GM19468 (cell line): Measurements from ENCODE around the gene ALG12.
"Not testable (repeated sequence)": the region's sequence is repeated elsewhere in the genome, so short reads cannot be mapped to it uniquely, and the experiment has no call there.

ENCODE experiments used
- ATAC-seq: cut with Tn5 transposase; IDR thresholded peaks from one replicate; pipeline ENCODE4 v1.9.1; 2021; ENCODE audit warnings: mild to moderate bottlenecking, moderate library complexity, moderate number of reproducible peaks; ENCODE audit not compliant: unreplicated experiment; ENCODE audit errors: extremely low read depth

Gene ALG12

DNA sequence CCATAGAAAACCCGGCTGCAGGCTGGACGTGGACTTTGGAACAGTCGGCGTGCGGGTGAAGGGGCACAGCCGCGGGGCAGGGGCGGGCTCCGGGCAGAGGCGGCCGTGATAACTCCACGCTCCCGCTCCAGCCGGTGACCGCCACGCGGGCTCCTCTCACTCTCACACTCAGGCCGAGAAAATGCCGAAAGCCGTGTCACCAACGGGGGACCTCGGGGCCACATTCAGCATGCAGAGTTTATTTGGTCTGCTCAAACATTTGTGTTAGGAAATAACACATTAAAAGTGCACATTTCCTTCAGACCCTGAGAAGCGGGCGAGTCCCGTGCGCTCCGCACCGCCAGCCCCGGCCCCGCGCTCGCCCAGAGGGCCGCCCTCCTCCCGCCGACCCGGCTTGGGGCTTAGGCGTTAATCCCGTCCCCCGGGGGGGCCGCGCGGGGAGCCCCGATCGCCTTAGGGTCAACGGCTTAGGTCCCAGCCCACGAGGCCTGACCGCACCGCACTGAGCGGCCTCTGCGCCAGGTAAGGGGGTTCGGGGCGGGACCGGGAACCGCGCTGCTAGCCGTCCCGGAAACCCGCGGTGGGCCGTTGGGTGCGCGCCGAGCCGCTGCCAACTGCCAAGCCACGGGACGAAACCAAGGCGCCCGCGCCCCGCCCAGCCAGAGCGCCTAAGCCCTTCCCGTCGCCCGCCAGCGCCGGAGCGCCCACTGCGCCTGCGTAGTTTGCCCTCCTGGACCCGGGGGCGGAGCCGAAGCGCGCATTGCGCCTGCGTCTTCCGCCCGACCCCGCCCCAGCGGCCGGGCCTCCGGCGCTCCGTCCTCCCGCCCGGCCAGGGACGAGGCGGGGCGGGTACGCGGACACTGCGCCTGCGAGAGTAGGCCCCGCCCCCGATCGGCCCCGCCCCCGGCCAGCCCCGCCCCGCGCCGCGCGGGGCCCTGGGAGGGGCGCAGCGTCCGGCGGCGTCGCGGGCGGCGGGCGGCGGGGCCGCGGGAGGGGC lies 65.0 kb downstream of the ALG12 start, which contains the start of gene ZBED4:
Gene ZBED4, plus strand, starts transcription at position 947 of the 997 bp plus-strand sequence. CDS start 29,819 bp downstream, outside the sequence.
- peak; percentile 77 for ATAC-seq

DNA sequence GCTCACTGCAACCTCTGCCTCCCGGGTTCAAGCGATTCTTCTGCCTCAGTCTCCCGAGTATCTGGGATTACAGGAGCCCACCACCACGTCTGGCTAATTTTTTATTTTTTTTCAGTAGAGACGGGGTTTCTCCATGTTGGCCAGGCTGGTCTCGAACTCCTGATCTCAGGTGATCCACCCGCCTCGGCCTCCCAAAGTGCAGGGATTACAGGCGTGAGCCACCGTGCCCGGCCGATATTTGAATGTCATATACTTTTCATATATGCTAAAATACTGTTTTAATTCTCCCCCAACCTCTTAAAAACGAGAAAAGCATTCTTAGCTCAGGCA lies 65.7 kb downstream of the ALG12 start:
- ATAC-seq: not testable (repeated sequence)

DNA sequence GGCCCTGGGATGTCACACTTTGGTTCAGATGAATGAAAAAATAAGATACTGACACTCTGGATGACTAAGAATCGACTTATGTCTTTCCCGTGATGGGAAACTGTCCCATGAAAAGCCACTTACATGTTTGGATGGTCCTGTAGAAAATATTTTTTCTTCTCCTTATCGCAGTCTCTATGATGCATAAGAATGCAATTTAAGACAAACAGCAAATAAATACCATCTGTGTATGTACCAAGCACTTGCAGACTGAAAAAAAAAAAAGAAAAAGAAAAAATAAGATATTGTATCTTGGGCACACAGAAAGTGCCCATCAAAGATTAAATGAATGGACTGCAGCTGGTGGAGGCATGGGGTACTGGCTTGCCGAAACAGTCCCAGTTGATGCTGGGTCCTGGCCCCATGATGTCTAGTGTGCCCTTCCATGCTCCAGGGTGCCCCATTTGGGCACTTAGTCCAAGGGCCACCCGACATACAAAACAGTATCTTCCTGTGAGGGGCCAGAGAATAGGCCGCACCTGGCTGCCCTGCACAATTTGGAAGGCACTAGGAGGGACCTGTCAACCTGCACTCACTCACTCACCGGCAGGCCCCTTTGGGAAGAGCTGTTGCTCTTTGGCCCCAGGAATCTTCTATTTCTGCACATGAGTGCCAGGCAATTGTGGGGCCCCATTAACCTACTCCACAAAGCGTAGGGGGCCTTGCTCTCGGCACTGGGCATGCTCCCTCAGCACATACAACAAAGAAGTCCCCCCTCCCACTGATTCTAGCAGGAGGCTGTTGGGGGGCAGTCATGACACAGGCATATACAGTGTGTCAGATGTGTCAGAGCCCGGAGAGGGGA lies 67.1 kb downstream of the ALG12 start:
- no peak for ATAC-seq
